Activated naive CD4-positive, alpha-beta T cell (primary cell): ENCODE results near the gene KLHL8.
"Not testable (repeated sequence)": the region's sequence is repeated elsewhere in the genome, so short reads cannot be mapped to it uniquely, and the experiment has no call there.

Experiments
- DNase-seq, 4 experiments: peaks; one replicate each; lab custom pipeline; 2025; lab: John Stamatoyannopoulos, UW

KLHL8 gene

DNA sequence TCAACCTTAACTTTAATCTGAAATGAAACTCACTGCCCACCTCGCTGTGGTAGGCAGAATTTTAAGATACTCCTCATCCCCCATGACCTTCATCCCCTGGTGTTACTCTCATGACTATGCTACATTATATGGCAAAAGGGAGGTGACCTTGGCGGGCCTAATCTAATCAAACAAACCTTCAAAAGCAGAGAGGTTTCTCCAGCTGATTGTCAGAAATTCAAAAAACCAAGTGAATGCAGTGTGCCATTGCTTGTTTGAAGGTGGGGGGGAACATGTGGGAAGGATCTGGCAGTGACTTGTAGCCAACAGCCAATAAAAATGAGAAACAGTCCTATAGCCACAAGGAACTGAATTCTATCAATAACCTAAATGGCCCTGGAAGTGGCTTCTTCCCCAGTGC is 48.5 kb downstream of the KLHL8 start:
- no peak for DNase-seq

GRCh38 chr4:87166296-87166854 is 54.0 kb downstream of the KLHL8 start:
- no peak for DNase-seq

DNA sequence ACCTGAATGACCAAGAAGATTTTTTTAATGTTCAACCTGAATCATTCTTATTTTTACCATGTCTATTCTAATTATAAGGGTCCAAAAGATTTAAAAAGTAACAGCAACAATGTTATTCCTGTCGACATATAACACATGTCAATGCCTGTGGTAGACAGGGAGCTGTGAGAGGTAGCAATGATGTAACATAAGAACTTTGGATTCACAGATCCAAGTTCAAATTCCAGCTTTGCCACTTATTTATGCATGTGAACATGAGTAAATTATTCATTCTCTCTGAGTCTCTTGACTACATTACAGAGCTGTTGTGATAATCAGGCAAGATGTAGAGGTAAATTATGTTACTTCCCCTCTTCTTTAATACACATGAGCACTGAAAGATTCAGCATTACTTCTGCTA is 54.5 kb downstream of the KLHL8 start:
- no peak for DNase-seq

- DNase-seq, result no peak
Measured at GRCh38 chr4:87153078-87153870, 67.1 kb downstream of the KLHL8 start.

DNA sequence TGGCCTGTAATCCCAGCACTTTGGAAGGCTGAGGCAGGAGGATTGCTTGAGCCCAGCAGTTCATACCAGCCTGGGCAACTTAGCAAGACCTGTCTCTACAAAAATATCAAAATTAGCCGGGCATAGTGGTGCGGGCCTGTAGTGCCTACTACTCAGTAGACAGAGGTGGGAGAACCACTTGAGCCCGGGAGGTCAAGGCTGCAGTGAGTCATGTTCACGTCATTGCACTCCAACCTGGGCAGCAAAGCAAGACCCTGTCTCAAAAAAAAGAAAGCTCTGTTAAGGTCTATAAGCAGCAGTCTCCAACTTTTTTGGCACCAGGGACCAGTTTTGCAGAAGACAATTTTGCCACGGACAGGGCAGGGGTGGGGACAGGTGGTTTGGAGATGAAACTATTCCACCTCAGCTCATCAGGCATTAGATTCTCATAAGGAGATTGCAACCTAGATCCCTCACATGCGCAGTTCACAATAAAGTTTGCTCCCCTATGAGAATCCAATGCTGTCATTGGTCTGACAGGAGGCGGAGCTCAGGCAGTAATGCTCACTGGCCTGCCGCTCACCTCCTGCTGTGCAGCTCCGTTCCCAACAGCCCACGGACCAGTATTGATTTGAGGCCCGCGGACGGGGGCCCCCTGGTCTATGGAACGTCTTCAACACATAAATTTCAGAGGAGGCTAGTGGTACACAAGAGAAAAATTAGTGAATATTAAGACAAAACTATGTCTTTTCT is 67.9 kb downstream of the KLHL8 start:
- DNase-seq, result no peak

DNA sequence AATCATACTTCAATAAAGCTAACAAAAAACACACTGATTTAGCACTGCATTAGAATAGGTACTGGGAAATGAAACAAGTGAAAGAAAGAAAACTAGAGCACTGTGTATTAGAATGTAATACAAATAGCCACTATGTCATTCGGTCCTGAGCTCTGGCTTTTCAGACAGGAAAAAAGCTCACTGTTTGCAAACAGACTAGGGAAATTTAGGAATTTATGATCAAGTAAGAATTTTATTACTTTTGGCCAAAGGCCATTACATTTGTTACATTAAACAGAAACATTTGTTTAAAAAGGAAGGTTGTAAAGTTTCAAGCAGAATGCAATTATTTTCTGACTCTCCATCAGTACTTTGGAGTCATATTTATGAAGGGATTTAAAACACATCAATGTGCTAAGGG is 68.7 kb downstream of the KLHL8 start:
- DNase-seq, result no peak

GRCh38 chr4:87150498-87151261 is 69.7 kb downstream of the KLHL8 start:
- peak in 1 of 4 experiments; percentile 1 for DNase-seq

- no peak for DNase-seq
Measured at GRCh38 chr4:87147116-87147515, 73.3 kb downstream of the KLHL8 start.

DNA sequence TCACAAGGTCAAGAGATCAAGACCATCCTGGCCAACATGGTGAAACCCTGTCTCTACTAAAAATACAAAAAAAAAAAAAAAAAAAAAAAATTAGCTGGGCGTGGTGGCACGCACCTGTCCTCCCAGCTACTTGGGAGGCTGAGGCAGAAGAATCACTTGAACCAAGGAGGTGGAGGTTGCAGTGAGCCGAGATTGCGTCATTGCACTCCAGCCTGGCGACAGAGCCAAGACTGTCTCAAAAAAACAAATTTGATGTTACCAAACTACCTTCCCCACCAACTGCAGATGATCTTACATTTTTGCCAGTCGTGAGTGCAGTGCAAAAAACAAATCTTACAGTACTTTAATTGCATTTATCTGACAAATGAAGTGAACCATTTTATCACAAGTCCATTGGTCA is 74.5 kb downstream of the KLHL8 start:
- not testable (repeated sequence) for DNase-seq

GRCh38 chr4:87144356-87144755 is 76.1 kb downstream of the KLHL8 start:
- no peak for DNase-seq

DNA sequence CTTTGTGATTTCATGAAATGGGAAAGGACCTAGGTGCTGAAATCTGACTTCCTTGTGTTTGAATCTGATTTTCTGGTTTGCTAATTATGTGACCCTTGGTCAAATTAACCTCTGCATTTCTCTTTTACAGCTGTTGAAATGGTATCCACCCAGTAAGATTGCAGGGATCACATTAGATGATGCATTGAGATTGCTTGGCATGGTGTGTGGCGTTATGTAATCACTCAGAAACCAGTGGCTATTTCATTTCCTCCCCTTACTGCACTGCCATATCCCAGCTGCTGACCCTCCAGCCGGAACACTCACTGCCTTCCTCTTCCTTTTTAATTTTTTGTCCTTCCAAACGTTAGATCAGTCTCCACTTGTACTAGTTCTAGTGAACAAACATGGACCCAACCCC is 79.0 kb downstream of the KLHL8 start:
- DNase-seq, result no peak

GRCh38 chr4:87134122-87134521 is 86.3 kb downstream of the KLHL8 start:
- no peak for DNase-seq

DNA sequence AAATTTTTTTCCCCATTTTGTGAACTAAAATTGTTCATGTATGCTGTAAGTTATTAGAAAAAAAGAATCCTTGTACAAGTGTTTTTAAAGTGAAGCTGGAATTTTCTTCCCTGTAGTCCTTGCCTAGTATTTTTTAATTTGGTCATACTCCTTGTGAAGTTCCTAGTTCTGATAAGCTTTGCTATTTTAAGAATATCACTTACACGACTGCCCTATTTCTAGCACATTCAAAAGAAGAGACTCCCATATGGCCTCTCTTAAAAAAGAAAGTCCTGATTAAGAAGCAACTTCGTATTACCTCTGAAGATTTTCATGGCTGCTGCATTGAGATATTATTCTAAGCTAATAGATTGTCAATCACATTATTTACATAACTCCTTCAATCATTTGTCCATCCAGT is 87.2 kb downstream of the KLHL8 start:
- DNase-seq, result no peak

- no peak for DNase-seq
Measured at GRCh38 chr4:87132035-87132434, 88.4 kb downstream of the KLHL8 start.

DNA sequence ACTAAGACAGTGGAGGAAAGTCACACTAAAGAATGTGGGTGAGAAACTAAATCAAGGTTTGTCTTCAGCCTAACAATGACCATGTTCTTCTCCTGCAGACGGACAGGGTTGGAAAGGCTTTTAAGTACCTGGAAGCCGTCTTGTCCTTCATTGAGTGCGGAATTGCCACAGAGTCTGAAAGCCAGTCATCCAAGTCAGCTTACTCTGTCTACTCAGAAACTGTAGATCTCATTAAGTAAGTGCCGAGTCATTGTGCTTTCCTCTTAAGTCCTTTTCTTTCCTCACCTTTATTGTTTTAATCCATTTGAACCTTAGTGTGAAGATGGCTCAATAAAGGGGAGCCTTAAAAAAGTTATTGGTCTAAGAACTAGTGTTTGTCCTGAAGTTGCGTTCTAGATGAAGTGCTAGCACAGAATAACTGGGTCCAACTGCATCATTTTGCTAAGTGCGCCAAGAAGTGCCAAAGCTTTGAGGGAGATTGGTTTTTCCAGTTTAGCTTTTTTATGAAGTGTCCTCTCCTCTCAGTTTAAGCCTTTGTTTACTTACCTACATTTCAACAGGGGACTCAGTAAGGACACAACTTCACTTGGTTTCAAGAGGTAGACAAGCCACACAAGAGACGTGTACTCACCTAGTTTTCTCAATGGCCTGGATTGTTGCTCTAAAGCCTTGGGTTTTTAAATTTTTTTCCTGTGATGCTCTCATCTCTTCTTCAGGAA is 89.3 kb downstream of the KLHL8 start:
- DNase-seq, result no peak

- no peak for DNase-seq
Measured at GRCh38 chr4:87129681-87130080, 90.7 kb downstream of the KLHL8 start.

GRCh38 chr4:87128006-87128705 is 92.3 kb downstream of the KLHL8 start:
- DNase-seq, result no peak

DNA sequence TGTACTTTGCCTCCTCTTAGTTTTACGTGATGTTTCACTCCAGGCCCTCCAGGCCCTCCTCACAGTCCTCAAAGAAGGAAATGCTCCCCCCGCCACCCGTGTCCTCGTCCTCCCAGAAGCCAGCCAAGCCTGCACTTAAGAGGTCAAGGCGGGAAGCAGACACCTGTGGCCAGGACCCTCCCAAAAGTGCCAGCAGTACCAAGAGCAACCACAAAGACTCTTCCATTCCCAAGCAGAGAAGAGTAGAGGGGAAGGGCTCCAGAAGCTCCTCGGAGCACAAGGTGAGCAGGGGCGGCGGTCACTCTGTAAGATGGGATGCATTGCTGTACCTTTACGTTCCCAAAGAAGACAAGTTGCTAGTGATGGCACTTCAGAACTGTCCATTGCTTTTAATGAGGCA is 94.4 kb downstream of the KLHL8 start:
- DNase-seq, result no peak

DNA sequence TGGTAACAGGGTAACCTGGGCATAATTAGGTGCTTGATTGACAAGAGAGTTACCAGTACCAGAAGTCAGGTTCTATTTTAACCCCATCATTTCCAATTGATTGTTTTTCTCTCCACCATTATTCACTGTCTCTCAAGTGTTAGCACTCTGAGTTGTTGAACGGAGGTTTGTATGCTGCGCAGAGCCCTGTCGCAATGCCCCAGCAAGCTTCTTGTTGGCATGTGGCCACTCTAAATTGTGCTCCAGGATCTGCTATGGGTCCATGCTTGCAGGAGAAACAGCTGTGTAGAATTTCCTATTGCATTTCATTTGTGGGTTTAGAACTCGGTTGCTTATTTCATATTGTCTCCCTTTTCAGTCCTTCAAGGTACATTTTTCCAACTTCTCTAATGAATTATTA is 98.2 kb downstream of the KLHL8 start:
- no peak for DNase-seq

GRCh38 chr4:87121341-87122065 is 98.9 kb downstream of the KLHL8 start:
- DNase-seq, result no peak
